GM23338 (cell line): Measurements from ENCODE around the gene PRELID3B. TPM values are rescaled to one million over a fixed set of nuclear protein-coding genes. Genes with fewer than 3 reads are reported as not detected.

ENCODE experiments used
- ATAC-seq: fragments of 200-7000 bp; cut with Tn5 transposase; 3 replicates; pipeline ENCODE4 v1.9.1; 2020
- DNase-seq: peaks from one replicate; pipeline ENCODE4 v3.0.0-alpha.2; 2015; ENCODE audit warnings: low spot score
- H2AFZ ChIP-seq: fragments of 200-600 bp; sonication (generic); 2 replicates; pipeline ENCODE4 v1.8.0; 2016; ENCODE audit warnings: antibody characterized with exemption, mild to moderate bottlenecking, moderate library complexity
- H3F3A ChIP-seq: fragments of 200-600 bp; sonication (generic); replicated peaks from 2 replicates; pipeline ENCODE4 v1.8.0; 2017; ENCODE audit warnings: antibody characterized with exemption, mixed run types, low read depth
- H3K27ac ChIP-seq: fragments of 200-600 bp; sonication (generic); 2 replicates; pipeline ENCODE4 v1.6.1; 2016; ENCODE audit warnings: low read depth
- H3K27me3 ChIP-seq: fragments of 200-600 bp; sonication (generic); 2 replicates; pipeline ENCODE4 v1.8.0; 2016; ENCODE audit warnings: mild to moderate bottlenecking, mixed run types, moderate library complexity; ENCODE audit not compliant: insufficient read depth
- H3K36me3 ChIP-seq: fragments of 200-600 bp; sonication (generic); 2 replicates; pipeline ENCODE4 v1.8.0; 2016; ENCODE audit warnings: mild to moderate bottlenecking; ENCODE audit not compliant: insufficient read depth
- H3K4me1 ChIP-seq: fragments of 200-600 bp; sonication (generic); 2 replicates; pipeline ENCODE4 v1.8.0; 2016; ENCODE audit warnings: mild to moderate bottlenecking, moderate library complexity; ENCODE audit not compliant: insufficient read depth
- H3K4me2 ChIP-seq: fragments of 200-600 bp; sonication (generic); 2 replicates; pipeline ENCODE4 v1.7.1; 2017; ENCODE audit warnings: mixed run types
- H3K4me3 ChIP-seq: fragments of 200-600 bp; sonication (generic); 2 replicates; pipeline ENCODE4 v1.6.1; 2016; ENCODE audit warnings: mixed run types
- H3K79me2 ChIP-seq: fragments of 200-600 bp; sonication (generic); replicated peaks from 2 replicates; pipeline ENCODE4 v1.8.0; 2017; ENCODE audit warnings: mild to moderate bottlenecking; ENCODE audit not compliant: insufficient read depth
- H3K9me2 ChIP-seq: fragments of 200-600 bp; sonication (generic); 2 replicates; pipeline ENCODE4 v1.8.0; 2017; ENCODE audit not compliant: insufficient read depth
- H4K20me1 ChIP-seq: fragments of 200-600 bp; sonication (generic); replicated peaks from 2 replicates; pipeline ENCODE4 v1.8.0; 2017; ENCODE audit warnings: mild to moderate bottlenecking; ENCODE audit not compliant: insufficient read depth
- H3K27ac Mint-ChIP-seq: 2 replicates; pipeline ENCODE4 v1.8.0; 2020; ENCODE audit warnings: inconsistent platforms, mild to moderate bottlenecking, moderate library complexity, mixed read lengths
- H3K27me3 Mint-ChIP-seq: 3 replicates; pipeline ENCODE4 v1.8.0; 2022; ENCODE audit warnings: low read depth, mild to moderate bottlenecking, moderate library complexity, mixed read lengths, inconsistent platforms; ENCODE audit not compliant: insufficient read depth, poor library complexity
- H3K36me3 Mint-ChIP-seq: 3 replicates; pipeline ENCODE4 v1.8.0; 2021; ENCODE audit warnings: low read depth, mild to moderate bottlenecking, inconsistent platforms, moderate library complexity, mixed read lengths
- H3K4me1 Mint-ChIP-seq: 3 replicates; pipeline ENCODE4 v1.8.0; 2020; ENCODE audit warnings: mild to moderate bottlenecking, inconsistent platforms, mixed read lengths
- H3K4me3 Mint-ChIP-seq: 3 replicates; pipeline ENCODE4 v1.8.0; 2021; ENCODE audit warnings: moderate library complexity, mild to moderate bottlenecking, inconsistent platforms, mixed read lengths
- H3K9me3 Mint-ChIP-seq: 3 replicates; pipeline ENCODE4 v1.8.0; 2020; ENCODE audit warnings: moderate library complexity, mild to moderate bottlenecking, inconsistent platforms, mixed read lengths
- CREB1 ChIP-seq: fragments of 250-450 bp; sonication (Bioruptor Pico); IDR thresholded peaks from 2 replicates; pipeline ENCODE4 v1.5.0; 2020; ENCODE audit warnings: low read depth, mild to moderate bottlenecking, moderate library complexity
- CTCF ChIP-seq, 2 experiments: fragments of 200-600 bp in 1 of 2; sonication (generic) in 1 of 2; conservative IDR thresholded peaks; 2 replicates each; pipeline versions ENCODE4 v1.5.1 to v1.6.1; 2016 to 2017; ENCODE audit warnings: antibody characterized with exemption in 2 of 2, low read depth in 2 of 2, mild to moderate bottlenecking in 2 of 2, moderate library complexity in 1 of 2
- ETS1 ChIP-seq: IDR thresholded peaks from 2 replicates; pipeline ENCODE4 v1.6.1; 2016; ENCODE audit warnings: antibody characterized with exemption
- EZH2 ChIP-seq: fragments of 200-600 bp; sonication (generic); IDR thresholded peaks from one replicate; pipeline ENCODE4 v1.8.0; 2017; ENCODE audit warnings: antibody characterized with exemption, mild to moderate bottlenecking, low read depth; ENCODE audit not compliant: unreplicated experiment
- EZH2phosphoT487 ChIP-seq: fragments of 200-600 bp; sonication (generic); IDR thresholded peaks from one replicate; pipeline ENCODE4 v1.8.1; 2018; ENCODE audit warnings: antibody characterized with exemption; ENCODE audit not compliant: unreplicated experiment
- JUNB ChIP-seq: IDR thresholded peaks from one replicate; pipeline ENCODE4 v1.6.1; 2016; ENCODE audit warnings: antibody characterized with exemption; ENCODE audit not compliant: unreplicated experiment
- NANOG ChIP-seq: IDR thresholded peaks from 2 replicates; pipeline ENCODE4 v1.6.1; 2016; ENCODE audit warnings: antibody characterized with exemption, borderline replicate concordance
- POLR2AphosphoS5 ChIP-seq: IDR thresholded peaks from 2 replicates; pipeline ENCODE4 v1.6.1; 2016; ENCODE audit warnings: antibody characterized with exemption, low read depth
- REST ChIP-seq: IDR thresholded peaks from one replicate; pipeline ENCODE4 v1.6.1; 2018; ENCODE audit warnings: antibody characterized with exemption; ENCODE audit not compliant: unreplicated experiment
- STAT1 ChIP-seq: IDR thresholded peaks from one replicate; pipeline ENCODE4 v1.6.1; 2016; ENCODE audit warnings: antibody characterized with exemption; ENCODE audit not compliant: unreplicated experiment
- ZNF114 ChIP-seq: fragments of 250-450 bp; sonication (Bioruptor Pico); IDR thresholded peaks from 2 replicates; pipeline ENCODE4 v1.5.0; 2020; ENCODE audit warnings: mild to moderate bottlenecking, moderate library complexity
- ZNF331 ChIP-seq: fragments of 250-450 bp; sonication (Bioruptor Pico); IDR thresholded peaks from 2 replicates; pipeline ENCODE4 v1.5.0; 2020; ENCODE audit warnings: low read depth, mild to moderate bottlenecking, moderate library complexity
- ZNF462 ChIP-seq: fragments of 250-450 bp; sonication (Bioruptor Pico); IDR thresholded peaks from 2 replicates; pipeline ENCODE4 v1.5.0; 2020; ENCODE audit warnings: mild to moderate bottlenecking, moderate library complexity
- polyA plus RNA-seq: library from polyadenylated mRNA; unstranded; fragments of >200 nt; fragmentation: Nextera tagmentation; extraction: Ambion mirVana; gene quantifications from 2 replicates; pipeline ENCODE4 v1.2.1, GENCODE V29; 2016
- total RNA-seq: library from RNA; depleted of rRNA; stranded (reverse); fragments of >200 nt; shearing (Covaris generic); gene quantifications from 2 replicates; pipeline ENCODE4 v1.2.3, GENCODE V29; 2014

PRELID3B gene
- total and polyA plus RNA-seq, 2 experiments from 2014 or later: 42.7 to 43.6 TPM

GRCh38 chr20:59043698-59044097 lies 1.1 kb upstream of the PRELID3B start:
- H3K27me3 Mint-ChIP-seq: peaks cover 6% of the 10 kb centered on the region
- ATAC-seq (no peak), DNase-seq (no peak)
- peak overlapping the region; percentile 65 for H3K4me3 Mint-ChIP-seq
- H3K4me3 ChIP-seq: no peak overlapping the region
- H2AFZ ChIP-seq: peak overlapping the region; percentile 98; the same call in 1 of the 2 replicates
- 0 out of 2 replicates have a peak, but pooled peaks cover 3% of the 10 kb centered on the region for H3K4me1 ChIP-seq
- H3K4me1 Mint-ChIP-seq: peaks cover 16% of the 10 kb centered on the region
- no peaks in the 10 kb centered on the region for H3K36me3 ChIP-seq
- no peaks in the 10 kb centered on the region for H3K27me3 ChIP-seq
- no peak overlapping the region for H3K4me2 ChIP-seq
- no peak overlapping the region for H3K27ac ChIP-seq
- peaks cover 24% of the 10 kb centered on the region for H4K20me1 ChIP-seq
- H3K9me3 Mint-ChIP-seq: no peaks in the 10 kb centered on the region
- peaks cover 6% of the 10 kb centered on the region; the same call in 1 of the 2 replicates for H3F3A ChIP-seq
- H3K79me2 ChIP-seq: peaks cover 36% of the 10 kb centered on the region
- H3K36me3 Mint-ChIP-seq: peaks cover 5% of the 10 kb centered on the region; the same call in 2 of the 3 replicates
- TF ChIP-seq EZH2phosphoT487 (no peak), NANOG (no peak), POLR2AphosphoS5 (no peak), EZH2 (no peak), JUNB (no peak), ZNF331 (CRISPR knock-in tag) (no peak), CTCF (conservative IDR thresholded peaks at IDR 0.05; ENCODE audit: low read depth in 2 of 2) (no peak), ZNF114 (CRISPR knock-in tag) (no peak), ETS1 (no peak), ZNF462 (CRISPR knock-in tag) (no peak), CREB1 (no peak), REST (no peak), STAT1 (no peak)
- no peaks in the 10 kb centered on the region for H3K9me2 ChIP-seq
- H3K27ac Mint-ChIP-seq: no peak overlapping the region
